Loucy (cell line): ENCODE data around the gene CABP7.

Experiments used
- H2AFZ ChIP-seq: fragments of 200-600 bp; sonication (generic); 2 replicates; pipeline ENCODE4 v1.6.0; 2016; ENCODE audit warnings: antibody characterized with exemption, mild to moderate bottlenecking, low read length, moderate library complexity
- H3F3A ChIP-seq: fragments of 200-600 bp; 2 replicates; pipeline ENCODE4 v1.6.0; 2016; ENCODE audit warnings: antibody characterized with exemption, low read depth, mild to moderate bottlenecking
- H3K27me3 ChIP-seq: fragments of 200-600 bp; sonication (generic); 2 replicates; pipeline ENCODE4 v1.6.1; 2014; ENCODE audit warnings: low read length, mild to moderate bottlenecking; ENCODE audit not compliant: insufficient read depth, poor library complexity, severe bottlenecking
- H3K36me3 ChIP-seq: fragments of 200-600 bp; sonication (generic); 2 replicates; pipeline ENCODE4 v1.6.1; 2016; ENCODE audit warnings: low read length; ENCODE audit not compliant: insufficient read depth
- H3K4me1 ChIP-seq: fragments of 200-600 bp; sonication (generic); 2 replicates; pipeline ENCODE4 v1.5.1; 2014; ENCODE audit warnings: low read length, mild to moderate bottlenecking; ENCODE audit not compliant: insufficient read depth, poor library complexity, severe bottlenecking
- H3K4me2 ChIP-seq: fragments of 200-600 bp; sonication (generic); 2 replicates; pipeline ENCODE4 v1.6.0; 2014; ENCODE audit warnings: antibody characterized with exemption, low read length, low read depth, mild to moderate bottlenecking; ENCODE audit not compliant: poor library complexity, severe bottlenecking
- H3K4me3 ChIP-seq: fragments of 200-600 bp; sonication (generic); 2 replicates; pipeline ENCODE4 v1.5.1; 2014; ENCODE audit warnings: low read length, mild to moderate bottlenecking, mixed read lengths; ENCODE audit not compliant: poor library complexity, severe bottlenecking
- H3K79me2 ChIP-seq: fragments of 200-600 bp; sonication (generic); 2 replicates; pipeline ENCODE4 v1.6.1; 2014; ENCODE audit warnings: low read length; ENCODE audit not compliant: insufficient read depth
- H3K9ac ChIP-seq: fragments of 200-600 bp; sonication (generic); 2 replicates; pipeline ENCODE4 v1.6.0; 2014; ENCODE audit warnings: mild to moderate bottlenecking, low read depth, low read length, moderate library complexity; ENCODE audit not compliant: poor library complexity, severe bottlenecking
- H3K9me2 ChIP-seq: fragments of 200-600 bp; sonication (generic); replicated peaks from 2 replicates; pipeline ENCODE4 v1.6.1; 2016; ENCODE audit warnings: low read depth, low read length, mixed read lengths
- H3K9me3 ChIP-seq: fragments of 200-600 bp; sonication (generic); 2 replicates; pipeline ENCODE4 v1.6.1; 2014; ENCODE audit warnings: mild to moderate bottlenecking, antibody characterized with exemption, low read length, low read depth; ENCODE audit not compliant: insufficient read depth
- H4K20me1 ChIP-seq: fragments of 200-600 bp; sonication (generic); 2 replicates; pipeline ENCODE4 v1.6.0; 2014; ENCODE audit warnings: antibody characterized with exemption, low read length, mild to moderate bottlenecking; ENCODE audit not compliant: insufficient read depth, poor library complexity, severe bottlenecking
- CTCF ChIP-seq: fragments of 200-600 bp; sonication (generic); conservative IDR thresholded peaks from 2 replicates; pipeline ENCODE4 v1.5.1; 2014; ENCODE audit warnings: mild to moderate bottlenecking, antibody characterized with exemption, low read length
- EZH2phosphoT487 ChIP-seq: fragments of 200-600 bp; IDR thresholded peaks from 2 replicates; pipeline ENCODE4 v1.6.1; 2018; ENCODE audit warnings: antibody characterized with exemption, mild to moderate bottlenecking, moderate library complexity, borderline replicate concordance

The CABP7 gene

GRCh38 chr22:29723766-29724165, 4.0 kb downstream of the CABP7 start:
- H4K20me1 ChIP-seq, result no peaks in the 10 kb centered on the region
- H3K9me2 ChIP-seq, result no peaks in the 10 kb centered on the region
- H3K4me2 ChIP-seq, result no peak overlapping the region
- no peaks in the 10 kb centered on the region for H3K27me3 ChIP-seq
- H3K9me3 ChIP-seq, result no peaks in the 10 kb centered on the region
- no peaks in the 10 kb centered on the region for H3K4me1 ChIP-seq
- H3K9ac ChIP-seq, result no peak overlapping the region
- no peaks in the 10 kb centered on the region for H3F3A ChIP-seq
- no peaks in the 10 kb centered on the region for H3K79me2 ChIP-seq
- no peak overlapping the region for H3K4me3 ChIP-seq
- TF ChIP-seq CTCF (no peak), EZH2phosphoT487 (no peak)
- H2AFZ ChIP-seq, result no peak overlapping the region
- no peaks in the 10 kb centered on the region for H3K36me3 ChIP-seq

GRCh38 chr22:29724843-29725242, 5.0 kb downstream of the CABP7 start:
- H3K27me3 ChIP-seq, result no peaks in the 10 kb centered on the region
- no peak overlapping the region for H3K9ac ChIP-seq
- H3K79me2 ChIP-seq, result no peaks in the 10 kb centered on the region

GRCh38 chr22:29726106-29726505, 6.3 kb downstream of the CABP7 start:
- H3K27me3 ChIP-seq, result no peaks in the 10 kb centered on the region
- no peak for TF ChIP-seq EZH2phosphoT487
- TF ChIP-seq CTCF, result no peak
- H3K4me2 ChIP-seq, result no peak overlapping the region
- no peaks in the 10 kb centered on the region for H3K9me3 ChIP-seq
- H3F3A ChIP-seq, result no peaks in the 10 kb centered on the region
- no peaks in the 10 kb centered on the region for H3K9me2 ChIP-seq
- no peak overlapping the region for H3K9ac ChIP-seq
- no peak overlapping the region for H3K4me3 ChIP-seq
- H2AFZ ChIP-seq, result no peak overlapping the region
- no peaks in the 10 kb centered on the region for H4K20me1 ChIP-seq
- H3K4me1 ChIP-seq, result no peaks in the 10 kb centered on the region
- no peaks in the 10 kb centered on the region for H3K36me3 ChIP-seq
- no peaks in the 10 kb centered on the region for H3K79me2 ChIP-seq

More at GRCh38 chr22:29724843-29725242, 5.0 kb downstream of the CABP7 start:
- H4K20me1 ChIP-seq, result no peaks in the 10 kb centered on the region
- no peak overlapping the region for H3K4me3 ChIP-seq
- TF ChIP-seq EZH2phosphoT487 (no peak), CTCF (no peak)
- no peaks in the 10 kb centered on the region for H3K36me3 ChIP-seq
- H3K4me1 ChIP-seq, result no peaks in the 10 kb centered on the region
- no peak overlapping the region for H2AFZ ChIP-seq
- H3K9me3 ChIP-seq, result no peaks in the 10 kb centered on the region
- H3F3A ChIP-seq, result no peaks in the 10 kb centered on the region
- no peaks in the 10 kb centered on the region for H3K9me2 ChIP-seq
- no peak overlapping the region for H3K4me2 ChIP-seq
